Spleen (tissue), 7 donors: ENCODE data around the gene C1orf174.

Source experiments
- CTCF ChIP-seq, 11 experiments: fragments of 200-600 bp in 7 of 11; fragments of 450-650 bp in 4 of 11; sonication (generic) in 4 of 11; IDR thresholded peaks in 8 of 11; conservative IDR thresholded peaks in 3 of 11; 1 replicate in 7 of 11; 2 replicates in 4 of 11; pipeline versions ENCODE4 v1.4.0 to v1.8.0; 2016 to 2021; ENCODE audit warnings: antibody characterized with exemption in 11 of 11, inconsistent platforms in 4 of 11, mild to moderate bottlenecking in 1 of 11
- POLR2A ChIP-seq, 3 donors: fragments of 450-650 bp; IDR thresholded peaks; one replicate each; pipeline ENCODE4 v1.5.1; 2017; ENCODE audit warnings: antibody characterized with exemption in 3 of 3, mild to moderate bottlenecking in 1 of 3
- donor health status: DM: no; HTN: no; CAD: no; lungs with moderate emphysema.
- donor health status: DM: no; HTN: no; CAD: no.
- donor health status: DM: no; HTN: no; CAD: no.

- TF ChIP-seq CTCF (IDR thresholded peaks at IDR 0.05 in 8 of 11, conservative IDR thresholded peaks at IDR 0.05 in 3 of 11) (no peak), POLR2A (IDR thresholded peaks at IDR 0.05) (no peak)
Measured at GRCh38 chr1:3879099-3879498, 21.0 kb downstream of the C1orf174 start.
